GM23338 (cell line): ENCODE data around the gene FARP1. TPM values are rescaled to one million over a fixed set of nuclear protein-coding genes. Genes with fewer than 3 reads are reported as not detected.

ENCODE experiments used
- ATAC-seq: fragments of 200-7000 bp; cut with Tn5 transposase; 3 replicates; pipeline ENCODE4 v1.9.1; 2020
- DNase-seq: peaks from one replicate; pipeline ENCODE4 v3.0.0-alpha.2; 2015; ENCODE audit warnings: low spot score
- H2AFZ ChIP-seq: fragments of 200-600 bp; sonication (generic); 2 replicates; pipeline ENCODE4 v1.8.0; 2016; ENCODE audit warnings: antibody characterized with exemption, mild to moderate bottlenecking, moderate library complexity
- H3F3A ChIP-seq: fragments of 200-600 bp; sonication (generic); replicated peaks from 2 replicates; pipeline ENCODE4 v1.8.0; 2017; ENCODE audit warnings: antibody characterized with exemption, mixed run types, low read depth
- H3K27ac ChIP-seq: fragments of 200-600 bp; sonication (generic); 2 replicates; pipeline ENCODE4 v1.6.1; 2016; ENCODE audit warnings: low read depth
- H3K27me3 ChIP-seq: fragments of 200-600 bp; sonication (generic); 2 replicates; pipeline ENCODE4 v1.8.0; 2016; ENCODE audit warnings: mild to moderate bottlenecking, mixed run types, moderate library complexity; ENCODE audit not compliant: insufficient read depth
- H3K36me3 ChIP-seq: fragments of 200-600 bp; sonication (generic); 2 replicates; pipeline ENCODE4 v1.8.0; 2016; ENCODE audit warnings: mild to moderate bottlenecking; ENCODE audit not compliant: insufficient read depth
- H3K4me1 ChIP-seq: fragments of 200-600 bp; sonication (generic); 2 replicates; pipeline ENCODE4 v1.8.0; 2016; ENCODE audit warnings: mild to moderate bottlenecking, moderate library complexity; ENCODE audit not compliant: insufficient read depth
- H3K4me2 ChIP-seq: fragments of 200-600 bp; sonication (generic); 2 replicates; pipeline ENCODE4 v1.7.1; 2017; ENCODE audit warnings: mixed run types
- H3K4me3 ChIP-seq: fragments of 200-600 bp; sonication (generic); 2 replicates; pipeline ENCODE4 v1.6.1; 2016; ENCODE audit warnings: mixed run types
- H3K79me2 ChIP-seq: fragments of 200-600 bp; sonication (generic); replicated peaks from 2 replicates; pipeline ENCODE4 v1.8.0; 2017; ENCODE audit warnings: mild to moderate bottlenecking; ENCODE audit not compliant: insufficient read depth
- H3K9me2 ChIP-seq: fragments of 200-600 bp; sonication (generic); 2 replicates; pipeline ENCODE4 v1.8.0; 2017; ENCODE audit not compliant: insufficient read depth
- H4K20me1 ChIP-seq: fragments of 200-600 bp; sonication (generic); replicated peaks from 2 replicates; pipeline ENCODE4 v1.8.0; 2017; ENCODE audit warnings: mild to moderate bottlenecking; ENCODE audit not compliant: insufficient read depth
- H3K27ac Mint-ChIP-seq: 2 replicates; pipeline ENCODE4 v1.8.0; 2020; ENCODE audit warnings: inconsistent platforms, mild to moderate bottlenecking, moderate library complexity, mixed read lengths
- H3K27me3 Mint-ChIP-seq: 3 replicates; pipeline ENCODE4 v1.8.0; 2022; ENCODE audit warnings: low read depth, mild to moderate bottlenecking, moderate library complexity, mixed read lengths, inconsistent platforms; ENCODE audit not compliant: insufficient read depth, poor library complexity
- H3K36me3 Mint-ChIP-seq: 3 replicates; pipeline ENCODE4 v1.8.0; 2021; ENCODE audit warnings: low read depth, mild to moderate bottlenecking, inconsistent platforms, moderate library complexity, mixed read lengths
- H3K4me1 Mint-ChIP-seq: 3 replicates; pipeline ENCODE4 v1.8.0; 2020; ENCODE audit warnings: mild to moderate bottlenecking, inconsistent platforms, mixed read lengths
- H3K4me3 Mint-ChIP-seq: 3 replicates; pipeline ENCODE4 v1.8.0; 2021; ENCODE audit warnings: moderate library complexity, mild to moderate bottlenecking, inconsistent platforms, mixed read lengths
- H3K9me3 Mint-ChIP-seq: 3 replicates; pipeline ENCODE4 v1.8.0; 2020; ENCODE audit warnings: moderate library complexity, mild to moderate bottlenecking, inconsistent platforms, mixed read lengths
- CREB1 ChIP-seq: fragments of 250-450 bp; sonication (Bioruptor Pico); IDR thresholded peaks from 2 replicates; pipeline ENCODE4 v1.5.0; 2020; ENCODE audit warnings: low read depth, mild to moderate bottlenecking, moderate library complexity
- EZH2 ChIP-seq: fragments of 200-600 bp; sonication (generic); IDR thresholded peaks from one replicate; pipeline ENCODE4 v1.8.0; 2017; ENCODE audit warnings: antibody characterized with exemption, mild to moderate bottlenecking, low read depth; ENCODE audit not compliant: unreplicated experiment
- EZH2phosphoT487 ChIP-seq: fragments of 200-600 bp; sonication (generic); IDR thresholded peaks from one replicate; pipeline ENCODE4 v1.8.1; 2018; ENCODE audit warnings: antibody characterized with exemption; ENCODE audit not compliant: unreplicated experiment
- JUNB ChIP-seq: IDR thresholded peaks from one replicate; pipeline ENCODE4 v1.6.1; 2016; ENCODE audit warnings: antibody characterized with exemption; ENCODE audit not compliant: unreplicated experiment
- POLR2AphosphoS5 ChIP-seq: IDR thresholded peaks from 2 replicates; pipeline ENCODE4 v1.6.1; 2016; ENCODE audit warnings: antibody characterized with exemption, low read depth
- REST ChIP-seq: IDR thresholded peaks from one replicate; pipeline ENCODE4 v1.6.1; 2018; ENCODE audit warnings: antibody characterized with exemption; ENCODE audit not compliant: unreplicated experiment
- ZNF331 ChIP-seq: fragments of 250-450 bp; sonication (Bioruptor Pico); IDR thresholded peaks from 2 replicates; pipeline ENCODE4 v1.5.0; 2020; ENCODE audit warnings: low read depth, mild to moderate bottlenecking, moderate library complexity
- polyA plus RNA-seq: library from polyadenylated mRNA; unstranded; fragments of >200 nt; fragmentation: Nextera tagmentation; extraction: Ambion mirVana; gene quantifications from 2 replicates; pipeline ENCODE4 v1.2.1, GENCODE V29; 2016
- total RNA-seq: library from RNA; depleted of rRNA; stranded (reverse); fragments of >200 nt; shearing (Covaris generic); gene quantifications from 2 replicates; pipeline ENCODE4 v1.2.3, GENCODE V29; 2014
- TF ChIP-seq, protein P1 (sequence below), 2 experiments: fragments of 200-600 bp in 1 of 2; sonication (generic) in 1 of 2; conservative IDR thresholded peaks; 2 replicates each; pipeline versions ENCODE4 v1.5.1 to v1.6.1; 2016 to 2017; ENCODE audit warnings: antibody characterized with exemption in 2 of 2, low read depth in 2 of 2, mild to moderate bottlenecking in 2 of 2, moderate library complexity in 1 of 2
- TF ChIP-seq, protein P2 (sequence below): IDR thresholded peaks from 2 replicates; pipeline ENCODE4 v1.6.1; 2016; ENCODE audit warnings: antibody characterized with exemption
- TF ChIP-seq, protein P3 (sequence below): fragments of 250-450 bp; sonication (Bioruptor Pico); IDR thresholded peaks from 2 replicates; pipeline ENCODE4 v1.5.0; 2020; ENCODE audit warnings: mild to moderate bottlenecking, moderate library complexity

The FARP1 gene
- total and polyA plus RNA-seq, 2 experiments from 2014 or later = 53.6 to 82.5 TPM

GRCh38 chr13:98275681-98276171, 132.8 kb downstream of the FARP1 start:
- H3K4me3 ChIP-seq = no peak overlapping the region
- no peaks in the 10 kb centered on the region for H3K27me3 ChIP-seq
- peaks cover 78% of the 10 kb centered on the region for H3K79me2 ChIP-seq
- ATAC-seq = no peak
- TF ChIP-seq REST (no peak), JUNB (no peak), EZH2 (no peak), POLR2AphosphoS5 (no peak)
- TF ChIP-seq, protein P1, sequence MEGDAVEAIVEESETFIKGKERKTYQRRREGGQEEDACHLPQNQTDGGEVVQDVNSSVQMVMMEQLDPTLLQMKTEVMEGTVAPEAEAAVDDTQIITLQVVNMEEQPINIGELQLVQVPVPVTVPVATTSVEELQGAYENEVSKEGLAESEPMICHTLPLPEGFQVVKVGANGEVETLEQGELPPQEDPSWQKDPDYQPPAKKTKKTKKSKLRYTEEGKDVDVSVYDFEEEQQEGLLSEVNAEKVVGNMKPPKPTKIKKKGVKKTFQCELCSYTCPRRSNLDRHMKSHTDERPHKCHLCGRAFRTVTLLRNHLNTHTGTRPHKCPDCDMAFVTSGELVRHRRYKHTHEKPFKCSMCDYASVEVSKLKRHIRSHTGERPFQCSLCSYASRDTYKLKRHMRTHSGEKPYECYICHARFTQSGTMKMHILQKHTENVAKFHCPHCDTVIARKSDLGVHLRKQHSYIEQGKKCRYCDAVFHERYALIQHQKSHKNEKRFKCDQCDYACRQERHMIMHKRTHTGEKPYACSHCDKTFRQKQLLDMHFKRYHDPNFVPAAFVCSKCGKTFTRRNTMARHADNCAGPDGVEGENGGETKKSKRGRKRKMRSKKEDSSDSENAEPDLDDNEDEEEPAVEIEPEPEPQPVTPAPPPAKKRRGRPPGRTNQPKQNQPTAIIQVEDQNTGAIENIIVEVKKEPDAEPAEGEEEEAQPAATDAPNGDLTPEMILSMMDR (conservative IDR thresholded peaks at IDR 0.05; ENCODE audit: low read depth in 2 of 2) = no peak
- TF ChIP-seq, protein P2, sequence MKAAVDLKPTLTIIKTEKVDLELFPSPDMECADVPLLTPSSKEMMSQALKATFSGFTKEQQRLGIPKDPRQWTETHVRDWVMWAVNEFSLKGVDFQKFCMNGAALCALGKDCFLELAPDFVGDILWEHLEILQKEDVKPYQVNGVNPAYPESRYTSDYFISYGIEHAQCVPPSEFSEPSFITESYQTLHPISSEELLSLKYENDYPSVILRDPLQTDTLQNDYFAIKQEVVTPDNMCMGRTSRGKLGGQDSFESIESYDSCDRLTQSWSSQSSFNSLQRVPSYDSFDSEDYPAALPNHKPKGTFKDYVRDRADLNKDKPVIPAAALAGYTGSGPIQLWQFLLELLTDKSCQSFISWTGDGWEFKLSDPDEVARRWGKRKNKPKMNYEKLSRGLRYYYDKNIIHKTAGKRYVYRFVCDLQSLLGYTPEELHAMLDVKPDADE = no peak
- no peaks in the 10 kb centered on the region for H3K9me2 ChIP-seq
- DNase-seq = no peak
- no peaks in the 10 kb centered on the region for H3K9me3 Mint-ChIP-seq
- H3K27ac ChIP-seq = no peak overlapping the region
- H3K4me1 Mint-ChIP-seq = peaks cover 52% of the 10 kb centered on the region
- H2AFZ ChIP-seq = no peak overlapping the region
- no peaks in the 10 kb centered on the region for H4K20me1 ChIP-seq
- H3F3A ChIP-seq = no peaks in the 10 kb centered on the region
- H3K27ac Mint-ChIP-seq = no peak overlapping the region
- peaks cover 51% of the 10 kb centered on the region for H3K4me1 ChIP-seq
- peaks cover 4% of the 10 kb centered on the region for H3K27me3 Mint-ChIP-seq
- H3K4me3 Mint-ChIP-seq = no peak overlapping the region
- 0 out of 2 replicates have a peak overlapping the region, but pooled peaks have one; percentile 8 for H3K4me2 ChIP-seq
- H3K36me3 Mint-ChIP-seq = no peaks in the 10 kb centered on the region; the same call in 2 of the 3 replicates
- no peaks in the 10 kb centered on the region for H3K36me3 ChIP-seq

DNA sequence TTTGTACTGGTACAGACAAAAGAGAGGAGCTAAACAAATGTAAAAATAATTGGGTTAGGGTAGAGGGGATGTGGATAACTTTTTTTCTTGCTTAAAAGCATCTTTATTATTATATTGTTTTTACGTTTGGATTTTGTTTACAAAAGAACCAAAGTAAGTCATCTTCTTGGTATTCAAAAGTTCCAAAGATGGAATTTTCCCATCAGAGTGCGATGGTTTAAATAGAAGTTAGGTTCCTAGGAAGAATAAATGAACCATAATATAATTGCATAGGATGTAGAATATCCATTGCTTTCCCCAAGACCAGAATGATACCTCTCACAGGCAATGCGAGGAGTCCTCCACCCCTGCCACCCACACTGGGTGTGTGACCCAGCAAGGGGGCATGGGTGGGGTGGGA, 133.6 kb downstream of the FARP1 start:
- no peak overlapping the region for H3K27ac Mint-ChIP-seq
- Histone ChIP-seq H3K27ac (no peak overlapping the region), H2AFZ (no peak overlapping the region), H4K20me1 (0 out of 2 replicates have a peak, but pooled peaks cover under 1% of the 10 kb centered on the region), H3F3A (no peaks in the 10 kb centered on the region), H3K4me3 (no peak overlapping the region), H3K4me2 (no peak overlapping the region), H3K79me2 (peaks cover 78% of the 10 kb centered on the region), H3K36me3 (no peaks in the 10 kb centered on the region), H3K9me2 (no peaks in the 10 kb centered on the region), H3K4me1 (peaks cover 51% of the 10 kb centered on the region), H3K27me3 (no peaks in the 10 kb centered on the region)
- H3K4me3 Mint-ChIP-seq = no peak overlapping the region
- H3K27me3 Mint-ChIP-seq = peaks cover 4% of the 10 kb centered on the region
- no peak for DNase-seq
- H3K36me3 Mint-ChIP-seq = no peaks in the 10 kb centered on the region; the same call in 2 of the 3 replicates
- peaks cover 52% of the 10 kb centered on the region for H3K4me1 Mint-ChIP-seq
- ATAC-seq = no peak
- H3K9me3 Mint-ChIP-seq = no peaks in the 10 kb centered on the region
- TF ChIP-seq ZNF331 (CRISPR knock-in tag) (no peak), EZH2phosphoT487 (no peak), CREB1 (CRISPR knock-in tag) (no peak)
- TF ChIP-seq, protein P3, sequence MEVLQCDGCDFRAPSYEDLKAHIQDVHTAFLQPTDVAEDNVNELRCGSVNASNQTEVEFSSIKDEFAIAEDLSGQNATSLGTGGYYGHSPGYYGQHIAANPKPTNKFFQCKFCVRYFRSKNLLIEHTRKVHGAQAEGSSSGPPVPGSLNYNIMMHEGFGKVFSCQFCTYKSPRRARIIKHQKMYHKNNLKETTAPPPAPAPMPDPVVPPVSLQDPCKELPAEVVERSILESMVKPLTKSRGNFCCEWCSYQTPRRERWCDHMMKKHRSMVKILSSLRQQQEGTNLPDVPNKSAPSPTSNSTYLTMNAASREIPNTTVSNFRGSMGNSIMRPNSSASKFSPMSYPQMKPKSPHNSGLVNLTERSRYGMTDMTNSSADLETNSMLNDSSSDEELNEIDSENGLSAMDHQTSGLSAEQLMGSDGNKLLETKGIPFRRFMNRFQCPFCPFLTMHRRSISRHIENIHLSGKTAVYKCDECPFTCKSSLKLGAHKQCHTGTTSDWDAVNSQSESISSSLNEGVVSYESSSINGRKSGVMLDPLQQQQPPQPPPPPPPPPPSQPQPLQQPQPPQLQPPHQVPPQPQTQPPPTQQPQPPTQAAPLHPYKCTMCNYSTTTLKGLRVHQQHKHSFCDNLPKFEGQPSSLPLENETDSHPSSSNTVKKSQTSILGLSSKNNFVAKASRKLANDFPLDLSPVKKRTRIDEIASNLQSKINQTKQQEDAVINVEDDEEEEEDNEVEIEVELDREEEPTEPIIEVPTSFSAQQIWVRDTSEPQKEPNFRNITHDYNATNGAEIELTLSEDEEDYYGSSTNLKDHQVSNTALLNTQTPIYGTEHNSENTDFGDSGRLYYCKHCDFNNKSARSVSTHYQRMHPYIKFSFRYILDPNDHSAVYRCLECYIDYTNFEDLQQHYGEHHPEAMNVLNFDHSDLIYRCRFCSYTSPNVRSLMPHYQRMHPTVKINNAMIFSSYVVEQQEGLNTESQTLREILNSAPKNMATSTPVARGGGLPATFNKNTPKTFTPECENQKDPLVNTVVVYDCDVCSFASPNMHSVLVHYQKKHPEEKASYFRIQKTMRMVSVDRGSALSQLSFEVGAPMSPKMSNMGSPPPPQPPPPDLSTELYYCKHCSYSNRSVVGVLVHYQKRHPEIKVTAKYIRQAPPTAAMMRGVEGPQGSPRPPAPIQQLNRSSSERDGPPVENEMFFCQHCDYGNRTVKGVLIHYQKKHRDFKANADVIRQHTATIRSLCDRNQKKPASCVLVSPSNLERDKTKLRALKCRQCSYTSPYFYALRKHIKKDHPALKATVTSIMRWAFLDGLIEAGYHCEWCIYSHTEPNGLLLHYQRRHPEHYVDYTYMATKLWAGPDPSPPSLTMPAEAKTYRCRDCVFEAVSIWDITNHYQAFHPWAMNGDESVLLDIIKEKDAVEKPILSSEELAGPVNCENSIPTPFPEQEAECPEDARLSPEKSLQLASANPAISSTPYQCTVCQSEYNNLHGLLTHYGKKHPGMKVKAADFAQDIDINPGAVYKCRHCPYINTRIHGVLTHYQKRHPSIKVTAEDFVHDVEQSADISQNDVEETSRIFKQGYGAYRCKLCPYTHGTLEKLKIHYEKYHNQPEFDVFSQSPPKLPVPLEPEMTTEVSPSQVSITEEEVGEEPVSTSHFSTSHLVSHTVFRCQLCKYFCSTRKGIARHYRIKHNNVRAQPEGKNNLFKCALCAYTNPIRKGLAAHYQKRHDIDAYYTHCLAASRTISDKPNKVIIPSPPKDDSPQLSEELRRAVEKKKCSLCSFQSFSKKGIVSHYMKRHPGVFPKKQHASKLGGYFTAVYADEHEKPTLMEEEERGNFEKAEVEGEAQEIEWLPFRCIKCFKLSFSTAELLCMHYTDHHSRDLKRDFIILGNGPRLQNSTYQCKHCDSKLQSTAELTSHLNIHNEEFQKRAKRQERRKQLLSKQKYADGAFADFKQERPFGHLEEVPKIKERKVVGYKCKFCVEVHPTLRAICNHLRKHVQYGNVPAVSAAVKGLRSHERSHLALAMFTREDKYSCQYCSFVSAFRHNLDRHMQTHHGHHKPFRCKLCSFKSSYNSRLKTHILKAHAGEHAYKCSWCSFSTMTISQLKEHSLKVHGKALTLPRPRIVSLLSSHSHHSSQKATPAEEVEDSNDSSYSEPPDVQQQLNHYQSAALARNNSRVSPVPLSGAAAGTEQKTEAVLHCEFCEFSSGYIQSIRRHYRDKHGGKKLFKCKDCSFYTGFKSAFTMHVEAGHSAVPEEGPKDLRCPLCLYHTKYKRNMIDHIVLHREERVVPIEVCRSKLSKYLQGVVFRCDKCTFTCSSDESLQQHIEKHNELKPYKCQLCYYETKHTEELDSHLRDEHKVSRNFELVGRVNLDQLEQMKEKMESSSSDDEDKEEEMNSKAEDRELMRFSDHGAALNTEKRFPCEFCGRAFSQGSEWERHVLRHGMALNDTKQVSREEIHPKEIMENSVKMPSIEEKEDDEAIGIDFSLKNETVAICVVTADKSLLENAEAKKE (CRISPR knock-in tag) = no peak
